Kidney epithelial cell (primary cell): ENCODE data around the gene SLX9. TPM values are rescaled to one million over a fixed set of nuclear protein-coding genes. Genes with fewer than 3 reads are reported as not detected.

Experiments used
- DNase-seq: peaks from one replicate; pipeline ENCODE4 v3.0.0-alpha.2; 2010; ENCODE audit warnings: low read depth
- H3K27me3 ChIP-seq: 2 replicates; pipeline ENCODE4 v1.6.0; 2011; ENCODE audit warnings: low read length; ENCODE audit not compliant: control insufficient read depth, insufficient read depth
- H3K36me3 ChIP-seq: 2 replicates; pipeline ENCODE4 v1.5.1; 2011; ENCODE audit warnings: low read length; ENCODE audit not compliant: control insufficient read depth, insufficient read depth
- H3K4me3 ChIP-seq: 2 replicates; pipeline ENCODE4 v1.5.1; 2011; ENCODE audit warnings: low read depth, mild to moderate bottlenecking, control low read depth, low read length
- CTCF ChIP-seq: IDR thresholded peaks from 2 replicates; pipeline ENCODE4 v1.5.1; 2011; ENCODE audit warnings: mild to moderate bottlenecking, moderate library complexity, low read length, control low read depth, inconsistent platforms; ENCODE audit not compliant: insufficient read depth, poor library complexity, severe bottlenecking
- total RNA-seq: library from RNA; depleted of rRNA; stranded (reverse); fragments of >200 nt; gene quantifications from 2 replicates; pipeline ENCODE4 v1.2.3, GENCODE V29; 2015

Gene SLX9
- total RNA-seq, 1 donor from 2014 or later: 38.6 TPM

GRCh38 chr21:44904141-44904923 is 35.5 kb upstream of the SLX9 start:
- Histone ChIP-seq H3K27me3 (peaks cover 32% of the 10 kb centered on the region), H3K36me3 (no peaks in the 10 kb centered on the region), H3K4me3 (no peak overlapping the region)
- DNase-seq: no peak
- TF ChIP-seq CTCF: no peak

- no peak for TF ChIP-seq CTCF
- peaks cover 33% of the 10 kb centered on the region for H3K27me3 ChIP-seq
- H3K36me3 ChIP-seq: no peaks in the 10 kb centered on the region
- DNase-seq: no peak
- H3K4me3 ChIP-seq: no peak overlapping the region
These were observed 34.7 kb upstream of the SLX9 start for GRCh38 chr21:44905016-44905727.

GRCh38 chr21:44905728-44906090 is 34.1 kb upstream of the SLX9 start:
- Histone ChIP-seq H3K36me3 (no peaks in the 10 kb centered on the region), H3K4me3 (no peak overlapping the region), H3K27me3 (peaks cover 34% of the 10 kb centered on the region)
- TF ChIP-seq CTCF: no peak
- DNase-seq: no peak

- no peak for DNase-seq
- H3K4me3 ChIP-seq: no peak overlapping the region
- no peaks in the 10 kb centered on the region for H3K36me3 ChIP-seq
- H3K27me3 ChIP-seq: peaks cover 28% of the 10 kb centered on the region
- TF ChIP-seq CTCF: no peak
These were observed 32.4 kb upstream of the SLX9 start for GRCh38 chr21:44907225-44907965.

- TF ChIP-seq CTCF: no peak
- no peak overlapping the region for H3K4me3 ChIP-seq
- DNase-seq: no peak
- H3K27me3 ChIP-seq: peaks cover 28% of the 10 kb centered on the region
- H3K36me3 ChIP-seq: no peaks in the 10 kb centered on the region
These were observed 31.6 kb upstream of the SLX9 start for GRCh38 chr21:44907966-44908895.
